Measurements from ENCODE around the gene SV2B.

The SV2B gene

DNA sequence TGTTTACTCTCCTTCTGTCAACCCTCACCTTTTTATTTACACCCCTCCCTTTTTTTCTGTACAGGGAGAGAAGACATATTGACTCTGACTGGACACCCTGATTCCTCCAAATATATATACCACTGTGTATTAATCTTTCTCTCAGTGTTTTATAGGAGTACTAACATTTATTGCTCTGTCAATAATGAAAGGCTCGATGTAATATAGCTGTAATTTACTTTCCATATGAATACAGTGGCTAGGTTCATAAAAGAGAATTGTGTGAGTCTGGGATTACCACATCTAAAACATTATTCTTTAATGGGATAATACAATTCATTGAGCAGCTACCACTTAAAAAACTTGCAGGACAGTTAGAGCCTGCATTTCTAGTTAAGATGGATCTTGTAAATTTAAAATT is 194.3 kb downstream of the SV2B start:
- FAIRE-seq (no peak), DNase-seq (ENCODE audit: extremely low spot score, insufficient read length, low read depth) (no peak)

DNA sequence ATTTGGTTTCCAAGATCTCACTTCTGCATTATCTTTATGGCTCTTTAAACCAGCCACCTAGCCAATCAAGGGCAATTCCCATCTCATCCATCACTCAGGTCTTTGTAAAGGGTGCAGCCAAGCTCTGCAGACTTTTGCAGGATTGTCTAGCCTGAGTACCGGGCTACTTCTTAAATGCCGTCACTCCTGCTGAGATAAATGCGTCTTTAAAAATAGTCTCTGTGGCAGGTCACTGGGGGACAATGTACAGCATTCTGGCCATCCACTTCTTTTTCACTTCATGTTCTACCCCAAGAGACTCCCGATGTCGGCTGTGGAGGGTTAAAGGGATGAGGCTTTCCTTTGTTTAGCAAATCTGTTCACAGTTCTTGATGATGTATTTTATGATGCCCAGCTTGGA is 194.7 kb downstream of the SV2B start:
- FAIRE-seq (no peak), DNase-seq (ENCODE audit: extremely low spot score, insufficient read length, low read depth) (no peak)

GRCh38 chr15:91298101-91298500 is 198.0 kb downstream of the SV2B start:
- FAIRE-seq (no peak), DNase-seq (ENCODE audit: extremely low spot score, insufficient read length, low read depth) (no peak)

GRCh38 chr15:91302588-91303439 is 202.8 kb downstream of the SV2B start:
- FAIRE-seq (peak; percentile 74), DNase-seq (ENCODE audit: extremely low spot score, insufficient read length, low read depth) (peak; percentile 36)

GRCh38 chr15:91304210-91304609 is 204.2 kb downstream of the SV2B start:
- FAIRE-seq (no peak), DNase-seq (ENCODE audit: extremely low spot score, insufficient read length, low read depth) (no peak)

DNA sequence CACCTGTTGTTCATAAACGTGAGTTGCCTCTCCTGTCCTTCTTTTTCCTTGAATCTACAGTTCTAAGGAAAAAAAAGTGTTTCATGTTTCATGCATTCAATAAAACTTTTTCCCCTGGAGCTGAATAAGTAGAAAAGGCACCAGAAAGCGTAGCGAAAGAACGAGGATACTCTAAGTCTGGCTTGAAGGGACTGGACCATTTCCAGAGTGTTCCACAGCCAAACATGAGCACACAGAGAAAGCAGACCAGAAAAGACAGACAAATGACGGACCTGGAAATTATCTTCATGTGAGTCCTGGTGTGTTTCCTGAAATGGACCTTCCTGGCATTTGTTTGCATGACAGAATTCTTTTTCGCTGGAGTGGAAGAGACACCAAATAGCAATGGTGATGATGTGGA is 204.7 kb downstream of the SV2B start:
- no peak for DNase-seq (ENCODE audit: extremely low spot score, insufficient read length, low read depth)
- FAIRE-seq: no peak

DNA sequence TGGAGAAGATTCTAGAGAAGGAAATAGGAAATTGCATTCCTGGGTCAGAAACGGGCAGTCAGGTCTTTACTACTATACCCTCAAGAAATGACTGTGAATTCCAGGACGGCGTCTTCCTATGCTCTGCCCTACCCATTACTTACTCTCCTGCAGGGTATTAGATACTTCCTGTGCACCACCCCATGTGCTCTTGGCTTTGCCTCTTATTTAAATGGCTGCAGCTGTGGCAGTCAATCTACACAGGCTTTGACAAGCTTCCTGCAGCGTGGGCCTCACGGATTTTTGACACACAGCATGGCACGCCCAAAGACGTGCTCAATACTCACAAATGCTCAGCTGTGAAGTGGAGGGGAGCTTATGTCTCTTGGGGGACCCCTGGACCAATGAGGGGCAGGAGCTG is 206.1 kb downstream of the SV2B start:
- DNase-seq (ENCODE audit: extremely low spot score, insufficient read length, low read depth) (no peak), FAIRE-seq (no peak)

GRCh38 chr15:91307601-91308000 is 207.5 kb downstream of the SV2B start:
- DNase-seq (ENCODE audit: extremely low spot score, insufficient read length, low read depth) (no peak), FAIRE-seq (no peak)

DNA sequence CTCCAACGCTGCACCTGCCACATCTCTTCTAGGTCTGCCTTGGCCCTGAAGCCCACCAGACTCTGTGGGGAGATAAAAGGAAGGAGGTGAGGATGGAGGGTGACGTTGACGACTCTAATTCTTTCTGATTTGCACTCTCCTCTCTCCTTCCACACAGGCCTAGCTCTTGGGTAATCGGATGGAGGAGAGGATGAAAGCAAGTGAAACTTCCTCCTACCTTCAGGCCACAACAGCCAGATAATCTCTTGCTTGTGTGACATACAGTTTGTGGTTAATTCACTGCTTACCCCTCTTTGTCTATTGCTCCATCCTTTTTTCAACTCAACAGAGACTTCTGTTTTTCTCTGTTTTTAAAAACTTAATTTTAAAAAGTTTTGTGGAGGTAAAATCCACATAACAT is 208.1 kb downstream of the SV2B start:
- DNase-seq (ENCODE audit: extremely low spot score, insufficient read length, low read depth): no peak
- no peak for FAIRE-seq

DNA sequence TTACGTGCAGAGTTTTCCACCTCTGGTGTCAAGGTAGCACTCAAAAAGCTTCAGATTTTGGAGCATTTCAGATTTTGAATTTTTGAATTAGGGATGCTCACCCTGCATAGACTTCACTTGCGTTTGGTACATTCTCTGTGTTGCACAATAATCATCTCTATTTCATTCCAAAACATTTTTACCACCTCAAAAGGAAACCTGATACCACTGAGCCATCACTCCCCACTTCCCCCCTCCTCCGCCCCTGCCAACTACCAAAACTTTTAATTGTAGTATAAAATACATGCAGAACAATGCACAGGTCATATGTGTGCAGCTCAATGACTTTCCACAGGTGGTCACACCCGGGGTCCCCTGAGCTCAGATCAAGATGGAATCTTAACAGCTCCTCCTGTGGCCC is 208.8 kb downstream of the SV2B start:
- DNase-seq (ENCODE audit: extremely low spot score, insufficient read length, low read depth): no peak
- FAIRE-seq: no peak

DNA sequence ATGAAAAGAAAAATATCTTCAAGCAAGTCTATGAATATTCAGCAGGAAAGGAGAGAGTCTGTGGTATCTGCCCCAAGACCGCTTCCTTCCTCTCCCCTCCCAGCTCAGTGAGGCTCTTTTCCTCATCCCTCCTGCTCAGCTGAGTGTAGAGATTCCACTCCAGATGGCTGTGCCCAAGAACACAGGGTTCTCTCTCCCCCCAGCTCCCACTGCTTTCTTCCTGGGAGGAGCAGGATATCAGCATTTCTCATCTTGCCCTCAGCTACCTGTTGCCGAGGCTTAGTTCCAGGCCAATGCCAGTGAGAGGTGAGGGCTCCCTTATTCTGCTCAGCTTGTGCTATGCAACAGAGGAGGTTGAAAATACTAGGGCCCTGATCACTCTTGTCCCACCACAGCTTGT is 211.9 kb downstream of the SV2B start:
- DNase-seq (ENCODE audit: extremely low spot score, insufficient read length, low read depth) (no peak), FAIRE-seq (no peak)

- DNase-seq (ENCODE audit: extremely low spot score, insufficient read length, low read depth): no peak
- no peak for FAIRE-seq
Measured at GRCh38 chr15:91316126-91316525, 216.1 kb downstream of the SV2B start.

GRCh38 chr15:91318516-91318915 is 218.5 kb downstream of the SV2B start:
- DNase-seq (ENCODE audit: extremely low spot score, insufficient read length, low read depth): no peak
- FAIRE-seq: no peak

DNA sequence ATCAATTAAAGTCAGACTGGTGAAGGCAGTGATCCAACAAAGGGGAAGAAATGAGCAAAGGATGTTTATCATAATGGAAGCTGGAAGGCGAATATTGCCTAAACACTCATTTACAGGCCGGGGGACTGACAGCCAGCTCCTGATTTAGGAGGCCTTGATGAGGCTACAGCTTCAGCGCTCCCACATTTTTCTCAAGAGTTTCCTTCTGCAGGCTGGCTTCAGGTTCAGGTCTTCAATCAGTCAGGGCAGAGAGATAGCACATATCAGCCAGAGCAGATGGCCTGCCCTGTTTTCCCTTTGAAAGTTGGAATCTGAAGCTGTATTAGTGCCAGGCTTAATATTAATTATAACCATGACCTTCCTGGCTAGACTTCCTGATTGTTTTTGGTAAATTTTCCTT is 218.9 kb downstream of the SV2B start:
- no peak for DNase-seq (ENCODE audit: extremely low spot score, insufficient read length, low read depth)
- FAIRE-seq: no peak

DNA sequence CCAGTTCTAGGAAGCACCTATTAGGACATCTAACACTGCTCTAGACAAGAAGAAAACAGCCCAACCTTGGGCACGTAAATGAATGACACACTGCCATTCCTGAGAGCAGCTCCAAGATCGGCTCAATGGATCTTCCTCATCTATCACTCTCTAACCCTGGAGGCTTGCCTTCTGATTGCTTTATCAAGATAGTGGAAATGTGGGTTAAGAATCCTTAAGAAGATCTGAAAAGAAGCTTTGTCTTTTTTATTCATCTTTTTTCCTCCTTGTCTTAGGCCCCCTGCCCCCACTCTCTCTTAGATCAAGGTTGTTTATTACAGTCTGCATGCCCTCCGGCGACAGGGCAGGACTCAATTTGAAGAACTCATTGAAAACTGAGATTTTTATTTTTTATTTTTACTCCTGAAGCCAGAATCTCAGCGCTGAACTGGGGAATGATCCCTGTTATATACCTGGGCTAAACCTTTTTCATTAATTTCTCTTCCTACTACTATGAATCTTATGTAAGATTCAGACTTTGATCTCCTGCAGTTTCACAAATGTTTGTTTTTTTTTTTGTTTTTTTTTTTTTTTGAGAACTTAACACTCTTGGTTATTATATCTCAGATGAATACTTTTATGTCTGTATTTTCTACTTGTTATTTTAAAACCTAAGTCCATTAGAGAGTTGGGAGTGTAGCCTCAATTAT is 219.5 kb downstream of the SV2B start:
- no peak for DNase-seq (ENCODE audit: extremely low spot score, insufficient read length, low read depth)
- no peak for FAIRE-seq

DNA sequence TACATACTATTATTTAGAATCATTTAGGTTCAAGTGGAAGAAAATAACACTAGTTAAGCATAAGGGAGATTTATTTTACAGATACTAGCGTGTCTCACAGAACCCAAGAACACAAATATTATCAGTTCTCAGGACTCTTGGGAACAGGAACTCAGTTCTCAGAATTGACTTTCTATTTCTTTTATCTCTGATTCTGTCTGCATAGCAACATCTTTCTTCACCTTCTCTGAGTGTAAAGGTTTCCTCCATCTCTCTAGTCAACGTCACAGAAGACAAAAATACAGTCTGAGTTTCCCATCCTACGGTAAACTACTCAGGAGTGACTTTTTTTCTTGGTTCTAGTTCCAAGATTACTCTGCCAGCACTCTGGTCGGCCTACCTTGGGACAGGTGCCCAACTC is 220.0 kb downstream of the SV2B start:
- FAIRE-seq: no peak
- no peak for DNase-seq (ENCODE audit: extremely low spot score, insufficient read length, low read depth)

DNA sequence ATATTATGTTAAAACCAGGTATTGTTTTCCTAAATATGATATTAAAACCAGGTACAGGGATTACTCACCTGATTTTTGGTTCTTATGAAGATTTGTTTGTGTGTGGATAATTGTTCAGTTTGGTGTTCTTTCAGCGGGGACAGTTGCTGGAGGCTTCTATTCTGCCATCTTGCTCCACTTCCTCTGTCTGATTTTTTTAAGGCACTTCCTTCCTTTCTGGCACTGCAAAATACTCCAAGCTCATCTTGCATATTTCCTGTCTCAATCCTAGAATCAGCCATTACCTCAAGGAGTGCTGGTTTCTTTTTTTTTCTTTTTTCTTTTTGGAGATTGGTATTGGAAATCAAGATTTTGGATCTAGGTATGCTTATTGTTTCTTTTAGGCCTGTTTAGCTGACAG is 229.9 kb downstream of the SV2B start:
- FAIRE-seq: no peak

DNA sequence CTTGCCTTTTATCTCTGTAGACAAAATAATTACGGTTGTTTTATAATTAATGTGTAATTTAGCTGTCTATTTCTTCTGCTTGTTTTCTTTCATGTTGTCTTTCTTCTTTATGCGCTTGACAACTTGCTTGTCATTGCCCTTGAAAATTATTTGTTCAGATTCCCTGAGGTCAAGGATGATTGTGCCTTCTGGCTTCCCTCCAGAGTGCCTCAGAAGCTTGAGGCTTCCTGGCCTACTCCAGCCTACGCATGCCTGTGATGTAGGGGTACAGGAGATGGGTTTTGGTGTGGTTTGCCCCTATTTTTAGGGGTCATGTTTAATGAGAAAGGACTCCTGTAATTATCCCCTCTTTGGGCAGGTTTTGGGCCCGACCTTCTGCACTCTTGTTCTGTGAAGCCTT is 231.5 kb downstream of the SV2B start:
- DNase-seq (ENCODE audit: extremely low spot score, insufficient read length, low read depth) (no peak), FAIRE-seq (no peak)

More for the DNA sequence above, 229.9 kb downstream of the SV2B start:
- DNase-seq (ENCODE audit: extremely low spot score, insufficient read length, low read depth): no peak

- FAIRE-seq (no peak), DNase-seq (ENCODE audit: extremely low spot score, insufficient read length, low read depth) (no peak)
Measured at GRCh38 chr15:91335702-91336101, 235.6 kb downstream of the SV2B start.

DNA sequence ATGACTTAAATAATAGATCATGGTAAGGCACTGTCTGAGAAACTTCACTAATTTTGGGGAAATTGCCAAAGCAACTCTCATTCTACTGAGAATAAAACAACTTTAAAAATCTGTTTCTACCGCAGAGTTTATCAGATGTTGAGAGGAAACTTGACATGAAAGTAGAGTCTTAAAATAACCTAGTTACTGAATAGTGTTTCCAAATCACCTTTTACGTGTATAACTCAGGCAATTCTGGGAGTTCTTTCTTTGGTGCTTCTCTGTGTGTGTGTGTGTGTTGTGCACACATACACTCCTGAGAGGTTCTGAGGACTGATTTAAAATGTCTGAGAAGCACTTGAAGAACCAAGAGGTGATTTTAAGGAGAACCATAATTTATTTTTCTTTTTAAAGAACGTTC is 236.6 kb downstream of the SV2B start:
- FAIRE-seq: no peak
- DNase-seq (ENCODE audit: extremely low spot score, insufficient read length, low read depth): no peak

DNA sequence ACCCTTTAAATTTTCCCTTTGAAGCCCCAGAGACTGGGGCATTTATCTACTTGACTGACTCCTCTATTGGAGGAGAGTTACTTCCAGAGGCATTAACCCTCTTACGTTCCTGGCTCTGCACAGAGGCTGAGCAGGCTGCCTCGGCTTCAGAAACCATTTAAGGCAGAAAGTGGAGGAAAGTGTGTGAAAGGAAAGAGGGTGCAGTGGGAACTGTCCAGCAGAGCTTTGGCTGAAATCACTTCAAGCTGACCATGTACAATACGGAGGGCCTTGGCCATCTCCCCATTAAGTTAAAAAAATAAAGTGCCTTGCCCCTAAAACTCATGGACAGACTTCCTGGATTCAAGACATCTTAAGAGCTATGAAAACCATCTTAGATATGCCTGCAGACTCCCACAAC is 238.7 kb downstream of the SV2B start:
- FAIRE-seq: no peak
- DNase-seq (ENCODE audit: extremely low spot score, insufficient read length, low read depth): no peak

- DNase-seq (ENCODE audit: extremely low spot score, insufficient read length, low read depth): no peak
- FAIRE-seq: no peak
Measured at GRCh38 chr15:91342097-91342496, 242.0 kb downstream of the SV2B start.

All from GM18507 (cell line).